Trophoblast cell (in vitro differentiated cells and primary cell): ENCODE measurements around the gene AGBL1.

Experiments
- DNase-seq, 2 donors: peaks; one replicate each; pipeline ENCODE4 v3.0.0-alpha.2; 2016
- H2AFZ ChIP-seq: 2 replicates; pipeline ENCODE4 v1.6.1; 2013; ENCODE audit warnings: low read length, moderate library complexity, mild to moderate bottlenecking; ENCODE audit not compliant: insufficient read depth, poor library complexity
- H2AK5ac ChIP-seq: 2 replicates; pipeline ENCODE4 v1.6.1; 2013; ENCODE audit warnings: mild to moderate bottlenecking, low read length
- H2BK120ac ChIP-seq: 2 replicates; pipeline ENCODE4 v1.6.1; 2013; ENCODE audit warnings: low read length, mild to moderate bottlenecking, moderate library complexity; ENCODE audit not compliant: insufficient read depth, poor library complexity
- H2BK12ac ChIP-seq: 2 replicates; pipeline ENCODE4 v1.6.1; 2013; ENCODE audit warnings: mild to moderate bottlenecking, low read length, moderate library complexity
- H2BK5ac ChIP-seq: 2 replicates; pipeline ENCODE4 v1.6.1; 2013; ENCODE audit warnings: low read length, low read depth, moderate library complexity, mild to moderate bottlenecking; ENCODE audit not compliant: poor library complexity
- H3K14ac ChIP-seq: 2 replicates; pipeline ENCODE4 v1.6.1; 2013; ENCODE audit warnings: mild to moderate bottlenecking, low read length
- H3K18ac ChIP-seq: 2 replicates; pipeline ENCODE4 v1.6.1; 2013; ENCODE audit warnings: mild to moderate bottlenecking, low read length
- H3K23ac ChIP-seq: 2 replicates; pipeline ENCODE4 v1.6.1; 2013; ENCODE audit warnings: low read length
- H3K27ac ChIP-seq: 2 replicates; pipeline ENCODE4 v1.5.1; 2013; ENCODE audit warnings: low read depth, mild to moderate bottlenecking, inconsistent platforms, low read length, moderate library complexity
- H3K27me3 ChIP-seq: 2 replicates; pipeline ENCODE4 v1.6.1; 2013; ENCODE audit warnings: inconsistent platforms, mild to moderate bottlenecking, low read length, moderate library complexity; ENCODE audit not compliant: insufficient read depth
- H3K36me3 ChIP-seq, 2 experiments: 1 replicate in 1 of 2; 2 replicates in 1 of 2; pipeline ENCODE4 v1.6.1; 2013; ENCODE audit warnings: low read length in 2 of 2, mild to moderate bottlenecking in 2 of 2, moderate library complexity in 1 of 2; ENCODE audit not compliant: insufficient read depth in 2 of 2, control insufficient read depth in 1 of 2
- H3K4ac ChIP-seq: 2 replicates; pipeline ENCODE4 v1.6.1; 2013; ENCODE audit warnings: low read depth, mild to moderate bottlenecking, low read length, moderate library complexity
- H3K4me1 ChIP-seq, 2 experiments: 1 replicate in 1 of 2; 2 replicates in 1 of 2; pipeline ENCODE4 v1.6.1; 2013; ENCODE audit warnings: low read length in 2 of 2, mild to moderate bottlenecking in 2 of 2, moderate library complexity in 1 of 2; ENCODE audit not compliant: insufficient read depth in 2 of 2, control insufficient read depth in 1 of 2
- H3K4me2 ChIP-seq: 2 replicates; pipeline ENCODE4 v1.6.1; 2013; ENCODE audit warnings: inconsistent platforms, mild to moderate bottlenecking, low read length, moderate library complexity
- H3K4me3 ChIP-seq: 2 replicates; pipeline ENCODE4 v1.5.1; 2013; ENCODE audit warnings: mild to moderate bottlenecking, low read depth, low read length, inconsistent platforms
- H3K79me1 ChIP-seq: one replicate; pipeline ENCODE4 v1.6.1; 2013; ENCODE audit warnings: low read length
- H3K79me2 ChIP-seq: 2 replicates; pipeline ENCODE4 v1.6.1; 2013; ENCODE audit warnings: low read length, mild to moderate bottlenecking; ENCODE audit not compliant: control insufficient read depth, insufficient read depth, poor library complexity
- H3K9ac ChIP-seq: 2 replicates; pipeline ENCODE4 v1.6.1; 2013; ENCODE audit warnings: mild to moderate bottlenecking, low read length
- H3K9me3 ChIP-seq: 2 replicates; pipeline ENCODE4 v1.6.1; 2013; ENCODE audit warnings: low read depth, mild to moderate bottlenecking, control low read depth, inconsistent platforms, low read length; ENCODE audit not compliant: insufficient read depth
- H4K12ac ChIP-seq: 2 replicates; pipeline ENCODE4 v1.6.1; 2013; ENCODE audit warnings: low read depth, mild to moderate bottlenecking, low read length, moderate library complexity
- H4K8ac ChIP-seq: 2 replicates; pipeline ENCODE4 v1.6.1; 2013; ENCODE audit warnings: low read depth, mild to moderate bottlenecking, low read length, moderate library complexity
- H4K91ac ChIP-seq: one replicate; pipeline ENCODE4 v1.6.1; 2013; ENCODE audit warnings: low read depth, mild to moderate bottlenecking, low read length, moderate library complexity
- WGBS: extraction: QIAGEN DNeasy Blood & Tissue Kit; methylation state at CpG from one replicate; pipeline ENCODE4 v1.1.7; 2013; ENCODE audit warnings: missing lambda C conversion rate; ENCODE audit not compliant: insufficient read length, insufficient coverage; ENCODE audit errors: extremely low coverage; 5-methylcytosine and 5-hydroxymethylcytosine counted together

AGBL1 gene

DNA sequence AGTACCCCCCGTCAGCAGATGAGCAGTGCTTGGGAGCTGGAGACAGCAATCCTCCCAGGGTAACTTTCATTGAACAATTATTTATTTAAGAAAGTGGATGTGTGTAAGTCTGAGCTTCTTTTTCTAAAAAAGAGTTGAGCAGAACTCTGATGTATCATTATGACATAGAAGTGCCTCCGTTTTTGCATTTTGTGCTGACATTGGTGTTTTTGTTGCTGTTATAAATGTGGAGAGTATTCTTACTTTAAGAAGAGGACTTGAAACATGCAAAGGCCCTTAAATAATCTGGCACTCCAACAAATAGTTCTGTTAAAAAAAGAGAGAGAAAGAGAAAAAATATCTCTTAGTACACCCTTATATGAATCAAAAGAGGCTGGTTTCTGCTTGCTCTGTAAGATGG is 217.1 kb downstream of the AGBL1 start:
- Histone ChIP-seq H2AK5ac (no peak overlapping the region), H4K12ac (no peak overlapping the region), H3K27me3 (no peaks in the 10 kb centered on the region), H2BK12ac (no peak overlapping the region), H3K4me2 (no peak overlapping the region), H3K14ac (no peak overlapping the region), H3K4me3 (no peak overlapping the region), H3K23ac (no peak overlapping the region), H3K18ac (no peak overlapping the region), H3K9me3 (no peaks in the 10 kb centered on the region), H2BK120ac (no peak overlapping the region), H3K79me2 (no peaks in the 10 kb centered on the region), H2AFZ (no peak overlapping the region), H3K9ac (no peak overlapping the region), H4K91ac (no peak overlapping the region), H4K8ac (no peak overlapping the region), H3K4me1 (no peaks in the 10 kb centered on the region), H3K4ac (no peak overlapping the region), H3K36me3 (no peaks in the 10 kb centered on the region), H3K79me1 (no peaks in the 10 kb centered on the region), H2BK5ac (no peak overlapping the region), H3K27ac (no peak overlapping the region)
- no CpG with 5 or more reads among the region's 2 CpGs for WGBS
- DNase-seq: no peak

DNA sequence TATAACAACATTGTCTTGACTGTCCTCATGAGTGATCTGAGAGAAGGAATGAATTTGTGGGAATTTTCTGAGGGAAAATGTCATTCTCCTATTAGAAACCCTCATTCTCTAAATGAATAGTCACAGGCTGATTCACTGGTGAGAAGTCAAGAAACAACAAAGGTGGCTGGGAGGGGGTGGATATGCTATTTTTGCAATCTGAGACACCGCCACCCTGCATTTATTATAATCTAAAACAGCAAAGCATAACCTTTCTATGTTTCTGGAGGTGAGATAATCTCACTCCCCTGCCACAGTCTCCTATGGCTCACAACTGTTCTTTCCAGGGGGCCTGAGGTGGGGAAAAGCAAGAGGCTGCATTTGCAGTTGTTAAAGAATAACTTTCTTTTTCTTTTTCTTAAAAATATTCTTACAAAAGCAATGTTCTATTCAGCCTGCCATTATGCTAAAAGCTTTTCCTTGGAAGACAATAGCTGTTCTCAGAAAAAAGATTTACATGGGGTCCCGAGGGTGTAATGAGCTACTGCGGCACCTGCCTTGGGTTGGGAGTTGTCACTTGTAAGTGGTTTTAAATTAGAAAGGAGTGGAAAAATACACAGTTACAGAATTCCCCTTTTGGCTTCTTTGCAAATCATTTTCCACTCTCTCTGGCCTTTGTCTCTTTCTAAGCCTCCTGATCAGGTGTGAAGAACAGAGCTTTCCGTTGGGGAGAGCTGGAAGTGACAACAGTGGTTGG is 220.9 kb downstream of the AGBL1 start:
- Histone ChIP-seq H2AFZ (no peak overlapping the region), H3K4me2 (no peak overlapping the region), H3K14ac (no peak overlapping the region), H3K4ac (no peak overlapping the region), H3K18ac (no peak overlapping the region), H4K91ac (no peak overlapping the region), H3K27me3 (no peaks in the 10 kb centered on the region), H3K23ac (no peak overlapping the region), H3K9ac (no peak overlapping the region), H3K4me1 (no peaks in the 10 kb centered on the region), H2AK5ac (no peak overlapping the region), H2BK120ac (no peak overlapping the region), H4K12ac (no peak overlapping the region), H3K9me3 (no peaks in the 10 kb centered on the region), H3K27ac (no peak overlapping the region), H3K79me2 (no peaks in the 10 kb centered on the region), H3K79me1 (no peaks in the 10 kb centered on the region), H2BK5ac (no peak overlapping the region), H3K36me3 (no peaks in the 10 kb centered on the region), H3K4me3 (no peak overlapping the region), H4K8ac (no peak overlapping the region), H2BK12ac (no peak overlapping the region)
- no CpG with 5 or more reads among the region's 4 CpGs for whole genome bisulfite sequencing
- DNase-seq: no peak

DNA sequence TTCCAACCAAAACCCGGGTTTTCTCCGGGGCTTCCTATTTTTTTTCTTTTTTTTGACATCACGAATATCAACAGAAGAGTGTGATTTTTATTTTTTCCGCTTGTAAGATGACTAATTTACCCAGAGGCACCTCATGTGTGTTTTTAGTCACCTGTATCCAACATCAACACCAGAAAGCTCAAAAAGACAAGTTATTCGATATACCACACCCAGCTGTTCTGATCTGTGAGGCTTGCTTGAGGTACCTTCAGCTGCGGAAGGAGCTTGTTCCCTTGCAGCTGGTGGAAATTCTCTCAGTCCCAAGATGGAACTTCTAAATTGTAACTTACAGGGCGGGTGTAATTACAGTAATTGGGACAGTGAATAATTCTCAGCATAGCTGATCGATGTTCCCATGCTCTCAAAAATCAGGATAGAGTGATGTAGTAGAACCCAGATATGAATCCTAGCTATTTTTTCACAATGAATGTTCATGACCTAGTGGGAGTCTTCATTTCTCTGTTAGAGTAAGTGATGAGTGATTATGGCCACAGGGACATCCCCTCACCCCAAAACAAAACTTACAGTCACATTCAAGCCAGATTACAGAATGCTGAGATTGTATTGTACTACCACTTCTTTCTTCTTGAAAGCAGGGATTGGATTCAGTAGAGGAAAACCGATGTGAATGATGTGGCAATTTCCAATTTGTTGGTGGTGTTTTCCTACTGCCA is 232.1 kb downstream of the AGBL1 start:
- no peak overlapping the region for H2BK120ac ChIP-seq
- H3K4me3 ChIP-seq: no peak overlapping the region
- no peak overlapping the region for H4K8ac ChIP-seq
- no peak overlapping the region for H3K4ac ChIP-seq
- H3K36me3 ChIP-seq: no peaks in the 10 kb centered on the region
- H2AK5ac ChIP-seq: no peak overlapping the region
- H2AFZ ChIP-seq: no peak overlapping the region
- H3K79me1 ChIP-seq: no peaks in the 10 kb centered on the region
- H4K12ac ChIP-seq: no peak overlapping the region
- no peak overlapping the region for H2BK12ac ChIP-seq
- DNase-seq: no peak
- no peak overlapping the region for H3K23ac ChIP-seq
- H3K9ac ChIP-seq: no peak overlapping the region
- H4K91ac ChIP-seq: no peak overlapping the region
- no peak overlapping the region for H3K27ac ChIP-seq
- H3K9me3 ChIP-seq: no peaks in the 10 kb centered on the region
- no peak overlapping the region for H3K4me2 ChIP-seq
- H3K27me3 ChIP-seq: no peaks in the 10 kb centered on the region
- H3K18ac ChIP-seq: no peak overlapping the region
- H3K4me1 ChIP-seq: peaks cover 3 to 5% of the 10 kb centered on the region in 2 experiments
- no peak overlapping the region for H3K14ac ChIP-seq
- WGBS: no CpG with 5 or more reads among the region's 9 CpGs
- H3K79me2 ChIP-seq: no peaks in the 10 kb centered on the region
- no peak overlapping the region for H2BK5ac ChIP-seq

DNA sequence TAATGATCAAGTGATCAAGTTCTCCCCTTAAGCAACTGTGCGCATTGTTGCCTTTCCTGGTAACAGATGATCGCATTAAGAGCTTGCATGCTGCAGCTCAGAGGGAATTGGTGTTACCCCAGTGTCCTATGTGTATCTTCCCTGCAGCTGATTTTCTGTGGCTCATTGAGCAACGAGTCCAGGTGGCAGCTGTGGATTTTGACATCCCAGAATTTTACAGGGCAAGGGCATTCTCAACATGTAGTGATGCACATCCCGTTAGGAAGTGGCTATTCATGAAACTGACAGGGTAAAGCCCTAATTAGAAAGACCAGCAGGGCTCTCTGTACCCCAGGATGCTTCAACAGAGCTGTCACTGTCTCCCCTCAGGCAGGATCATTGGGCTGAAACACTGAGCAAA is 232.8 kb downstream of the AGBL1 start:
- Histone ChIP-seq H3K9ac (no peak overlapping the region), H3K18ac (no peak overlapping the region), H3K36me3 (no peaks in the 10 kb centered on the region), H2BK12ac (no peak overlapping the region), H4K91ac (no peak overlapping the region), H3K79me1 (no peaks in the 10 kb centered on the region), H2BK5ac (no peak overlapping the region), H3K27ac (no peak overlapping the region), H3K4me3 (no peak overlapping the region), H2AFZ (no peak overlapping the region), H3K79me2 (no peaks in the 10 kb centered on the region), H3K27me3 (no peaks in the 10 kb centered on the region), H3K9me3 (no peaks in the 10 kb centered on the region), H2BK120ac (no peak overlapping the region), H2AK5ac (no peak overlapping the region), H4K8ac (no peak overlapping the region), H3K23ac (no peak overlapping the region), H3K4me2 (no peak overlapping the region), H3K4ac (no peak overlapping the region), H3K4me1 (peaks cover 3 to 6% of the 10 kb centered on the region in 2 experiments), H3K14ac (no peak overlapping the region), H4K12ac (no peak overlapping the region)
- no CpG with 5 or more reads among the region's 4 CpGs for WGBS
- DNase-seq: no peak
